ENCODE data around the gene ZNF501.
A peak's percentile ranks its signal among the peaks of the same experiment; 100 is the strongest.

The ZNF501 gene

DNA sequence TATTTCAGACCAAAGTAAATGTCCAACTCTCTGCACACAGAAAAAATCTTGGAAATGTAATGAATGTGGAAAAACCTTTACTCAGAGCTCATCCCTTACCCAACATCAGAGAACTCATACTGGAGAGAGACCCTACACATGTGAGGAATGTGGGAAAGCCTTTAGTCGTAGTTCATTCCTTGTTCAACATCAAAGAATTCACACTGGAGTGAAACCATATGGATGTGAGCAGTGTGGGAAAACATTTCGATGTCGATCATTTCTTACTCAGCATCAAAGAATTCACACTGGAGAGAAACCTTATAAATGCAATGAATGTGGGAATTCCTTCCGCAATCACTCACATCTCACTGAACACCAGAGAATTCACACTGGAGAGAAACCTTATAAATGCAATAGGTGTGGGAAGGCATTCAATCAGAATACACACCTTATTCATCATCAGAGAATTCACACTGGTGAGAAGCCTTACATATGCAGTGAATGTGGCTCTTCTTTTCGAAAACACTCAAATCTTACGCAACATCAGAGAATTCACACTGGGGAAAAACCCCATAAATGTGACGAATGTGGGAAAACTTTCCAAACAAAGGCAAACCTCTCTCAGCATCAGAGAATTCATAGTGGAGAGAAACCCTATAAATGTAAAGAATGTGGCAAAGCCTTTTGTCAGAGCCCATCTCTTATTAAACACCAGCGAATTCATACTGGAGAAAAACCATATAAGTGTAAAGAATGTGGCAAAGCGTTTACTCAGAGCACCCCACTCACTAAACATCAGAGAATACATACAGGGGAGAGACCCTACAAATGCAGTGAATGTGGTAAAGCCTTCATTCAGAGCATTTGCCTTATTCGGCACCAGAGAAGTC, 8.0 kb upstream of the ZNF501 start:
- TF ChIP-seq, protein P1, sequence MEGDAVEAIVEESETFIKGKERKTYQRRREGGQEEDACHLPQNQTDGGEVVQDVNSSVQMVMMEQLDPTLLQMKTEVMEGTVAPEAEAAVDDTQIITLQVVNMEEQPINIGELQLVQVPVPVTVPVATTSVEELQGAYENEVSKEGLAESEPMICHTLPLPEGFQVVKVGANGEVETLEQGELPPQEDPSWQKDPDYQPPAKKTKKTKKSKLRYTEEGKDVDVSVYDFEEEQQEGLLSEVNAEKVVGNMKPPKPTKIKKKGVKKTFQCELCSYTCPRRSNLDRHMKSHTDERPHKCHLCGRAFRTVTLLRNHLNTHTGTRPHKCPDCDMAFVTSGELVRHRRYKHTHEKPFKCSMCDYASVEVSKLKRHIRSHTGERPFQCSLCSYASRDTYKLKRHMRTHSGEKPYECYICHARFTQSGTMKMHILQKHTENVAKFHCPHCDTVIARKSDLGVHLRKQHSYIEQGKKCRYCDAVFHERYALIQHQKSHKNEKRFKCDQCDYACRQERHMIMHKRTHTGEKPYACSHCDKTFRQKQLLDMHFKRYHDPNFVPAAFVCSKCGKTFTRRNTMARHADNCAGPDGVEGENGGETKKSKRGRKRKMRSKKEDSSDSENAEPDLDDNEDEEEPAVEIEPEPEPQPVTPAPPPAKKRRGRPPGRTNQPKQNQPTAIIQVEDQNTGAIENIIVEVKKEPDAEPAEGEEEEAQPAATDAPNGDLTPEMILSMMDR (IDR thresholded peaks at IDR 0.05; ENCODE audit: borderline replicate concordance, control extremely low read depth, extremely low read depth, insufficient read depth, missing control alignments) = no peak
- in situ Hi-C loops (cut with MboI; ENCODE audit: low sequenced_read_pairs, unreplicated experiment) = no loop called here
- DNase-seq (ENCODE audit: low spot score) = no peak

DNA sequence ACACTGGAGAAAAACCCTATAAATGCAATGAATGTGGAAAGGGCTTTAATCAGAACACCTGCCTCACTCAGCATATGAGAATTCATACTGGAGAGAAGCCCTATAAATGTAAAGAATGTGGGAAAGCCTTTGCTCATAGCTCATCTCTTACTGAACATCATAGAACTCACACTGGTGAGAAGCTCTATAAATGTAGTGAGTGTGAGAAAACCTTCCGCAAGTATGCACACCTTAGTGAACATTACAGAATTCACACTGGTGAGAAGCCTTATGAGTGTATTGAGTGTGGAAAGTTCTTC, 7.4 kb upstream of the ZNF501 start:
- DNase-seq (ENCODE audit: low spot score) = no peak
- in situ Hi-C loops (cut with MboI; ENCODE audit: low sequenced_read_pairs, unreplicated experiment) = no loop called here
- TF ChIP-seq, protein P1 (IDR thresholded peaks at IDR 0.05; ENCODE audit: borderline replicate concordance, control extremely low read depth, extremely low read depth, insufficient read depth, missing control alignments) = no peak

DNA sequence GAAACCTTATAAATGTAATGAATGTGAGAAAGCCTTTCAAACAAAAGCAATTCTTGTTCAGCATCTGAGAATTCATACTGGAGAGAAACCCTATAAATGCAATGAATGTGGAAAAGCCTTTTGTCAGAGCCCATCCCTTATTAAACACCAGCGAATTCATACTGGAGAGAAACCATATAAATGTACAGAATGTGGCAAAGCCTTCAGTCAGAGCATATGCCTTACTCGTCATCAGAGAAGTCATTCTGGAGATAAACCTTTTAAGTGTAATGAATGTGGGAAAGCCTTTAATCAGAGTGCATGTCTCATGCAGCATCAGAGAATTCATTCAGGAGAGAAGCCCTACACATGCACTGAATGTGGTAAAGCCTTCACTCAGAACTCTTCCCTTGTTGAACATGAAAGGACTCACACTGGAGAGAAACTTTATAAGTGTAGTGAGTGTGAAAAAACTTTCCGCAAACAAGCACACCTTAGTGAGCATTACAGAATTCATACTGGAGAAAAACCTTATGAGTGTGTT, 5.3 kb downstream of the ZNF501 start:
- TF ChIP-seq, protein P1 (IDR thresholded peaks at IDR 0.05; ENCODE audit: borderline replicate concordance, control extremely low read depth, extremely low read depth, insufficient read depth, missing control alignments) = no peak
- in situ Hi-C loops (cut with MboI; ENCODE audit: low sequenced_read_pairs, unreplicated experiment) = no loop called here
- no peak for DNase-seq (ENCODE audit: low spot score)

DNA sequence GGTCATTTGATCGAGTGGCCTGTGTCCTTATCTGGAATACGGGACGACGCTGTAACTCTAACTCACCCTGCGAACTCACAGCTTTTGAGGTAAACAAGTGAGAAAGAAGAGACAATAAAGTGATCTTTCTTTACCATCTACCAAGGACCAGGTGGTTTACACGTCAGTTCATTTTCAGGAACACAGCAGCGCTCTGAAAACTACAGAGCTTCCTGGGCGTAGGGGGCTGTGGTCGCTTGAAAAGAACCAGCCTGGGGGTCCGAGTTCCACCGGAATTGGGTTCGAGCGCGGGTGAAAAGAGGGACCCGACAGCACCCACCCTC, 31.6 kb downstream of the ZNF501 start:
- DNase-seq (ENCODE audit: low spot score) = peak; percentile 37
- TF ChIP-seq, protein P1 (IDR thresholded peaks at IDR 0.05; ENCODE audit: borderline replicate concordance, control extremely low read depth, extremely low read depth, insufficient read depth, missing control alignments) = no peak
- in situ Hi-C loops (cut with MboI; ENCODE audit: low sequenced_read_pairs, unreplicated experiment) = no loop called here

DNA sequence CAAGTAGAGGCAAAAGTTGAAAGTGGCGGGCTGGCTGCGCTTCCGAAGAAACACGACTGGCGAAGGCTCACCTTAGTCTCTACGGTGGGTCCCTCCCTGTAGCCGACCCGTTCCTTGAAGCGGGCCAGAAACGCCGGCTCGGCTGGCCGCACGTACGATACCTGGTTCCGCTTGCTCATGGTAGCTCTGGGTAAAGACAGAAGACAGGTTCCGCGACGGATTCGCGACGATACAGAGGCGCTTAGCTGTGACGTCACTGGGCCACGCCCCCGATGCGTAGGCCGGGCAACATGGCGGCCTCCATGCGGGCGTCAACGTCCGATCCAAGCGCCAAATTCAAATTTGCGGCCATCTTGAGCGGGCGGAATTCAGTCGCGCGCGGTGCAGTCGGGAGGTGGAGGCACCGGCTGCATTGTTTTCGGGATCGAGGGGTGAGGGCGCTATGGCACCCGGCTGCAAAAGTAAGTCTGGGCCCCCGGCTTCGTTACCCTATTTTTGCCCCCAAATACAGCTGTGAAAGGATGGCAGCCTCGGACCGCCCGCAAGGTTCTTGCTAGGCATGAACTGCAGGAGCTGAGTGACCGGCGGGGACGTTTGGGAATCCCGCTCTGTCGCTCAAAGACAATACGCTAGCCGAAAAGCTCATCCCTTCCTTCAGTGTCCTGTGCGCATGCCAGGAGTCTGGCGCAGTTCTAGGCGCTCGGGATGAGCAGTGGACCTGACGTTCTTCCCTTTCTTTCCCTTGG, 32.2 kb downstream of the ZNF501 start, which contains the start of the genes KIAA1143 and KIF15:
KIAA1143 (minus strand) TSS at position 196 of the 746 bp plus-strand sequence; CDS start at position 179, 17 bp downstream.
KIF15 (plus strand) TSS at position 371 of the 746 bp plus-strand sequence; CDS start at position 443, 72 bp downstream.
- in situ Hi-C loops (cut with MboI; ENCODE audit: low sequenced_read_pairs, unreplicated experiment) = no loop called here
- TF ChIP-seq, protein P1 (IDR thresholded peaks at IDR 0.05; ENCODE audit: borderline replicate concordance, control extremely low read depth, extremely low read depth, insufficient read depth, missing control alignments) = no peak
- peak; percentile 96 for DNase-seq (ENCODE audit: low spot score)

DNA sequence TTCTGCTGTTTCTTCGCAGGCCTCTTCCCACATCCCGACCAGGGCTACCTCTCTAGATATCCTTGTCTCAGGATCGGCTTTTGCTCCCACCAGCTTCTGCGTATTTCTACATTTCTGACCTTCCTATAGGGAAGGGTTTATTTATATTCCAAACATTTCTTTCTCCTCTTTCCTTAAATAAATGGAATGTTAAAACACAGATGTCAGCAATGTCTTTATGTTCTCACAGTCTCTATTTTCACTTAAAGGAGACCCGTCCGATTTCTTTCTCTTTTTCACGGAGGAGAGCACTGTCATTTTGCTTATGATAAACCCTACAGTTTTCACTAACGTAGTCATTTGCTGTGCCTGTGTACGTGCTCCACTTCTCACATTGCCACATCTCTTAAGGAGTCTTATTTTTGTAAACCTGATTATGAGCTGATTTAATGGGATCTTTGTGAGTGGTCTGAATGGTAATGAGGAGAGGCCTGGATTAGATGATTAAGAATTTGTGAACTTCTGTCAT, 32.8 kb downstream of the ZNF501 start:
- DNase-seq (ENCODE audit: low spot score) = no peak
- in situ Hi-C loops (cut with MboI; ENCODE audit: low sequenced_read_pairs, unreplicated experiment) = no loop called here
- TF ChIP-seq, protein P1 (IDR thresholded peaks at IDR 0.05; ENCODE audit: borderline replicate concordance, control extremely low read depth, extremely low read depth, insufficient read depth, missing control alignments) = no peak
